ENCODE results near the gene DBT. TPM values are rescaled to one million over a fixed set of nuclear protein-coding genes. Genes with fewer than 3 reads are reported as not detected.
"Not testable (repeated sequence)": the region's sequence is repeated elsewhere in the genome, so short reads cannot be mapped to it uniquely, and the experiment has no call there.

Gene DBT
- total RNA-seq, 3 donors from 2014 or later, result 12.4 to 20.7 (median 14.6) TPM

DNA sequence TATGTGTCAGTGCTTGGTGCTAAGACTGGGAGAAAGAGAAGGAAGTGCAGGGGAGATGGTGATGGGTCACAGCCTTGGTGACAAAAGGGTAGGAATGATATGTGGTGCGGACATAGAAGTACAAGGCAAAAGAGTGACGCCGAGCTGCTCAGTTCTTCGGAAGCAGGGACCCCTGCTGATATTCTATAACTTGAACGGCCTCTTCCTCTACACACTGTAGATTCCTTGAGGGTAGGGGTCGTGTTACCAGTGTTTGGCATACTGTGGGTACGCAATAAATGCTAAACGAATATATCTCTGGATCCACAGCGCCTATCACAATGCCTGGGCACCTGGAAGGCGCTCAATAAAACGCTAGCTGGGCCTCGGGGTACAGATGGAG is 488 bp downstream of the DBT start:
- no peaks in the 10 kb centered on the region for H3K9me3 ChIP-seq
- H3K36me3 ChIP-seq (ENCODE audit: low read depth), result no peaks in the 10 kb centered on the region
- no peak for DNase-seq
- H3K4me1 ChIP-seq (ENCODE audit: low read depth), result peaks cover 7% of the 10 kb centered on the region
- ATAC-seq, result peak; percentile 17
- peak overlapping the region; percentile 85 for H3K4me3 ChIP-seq
- intact Hi-C loops (cut with DNase I, micrococcal nuclease), result no loop called here
- TF ChIP-seq, protein P1, sequence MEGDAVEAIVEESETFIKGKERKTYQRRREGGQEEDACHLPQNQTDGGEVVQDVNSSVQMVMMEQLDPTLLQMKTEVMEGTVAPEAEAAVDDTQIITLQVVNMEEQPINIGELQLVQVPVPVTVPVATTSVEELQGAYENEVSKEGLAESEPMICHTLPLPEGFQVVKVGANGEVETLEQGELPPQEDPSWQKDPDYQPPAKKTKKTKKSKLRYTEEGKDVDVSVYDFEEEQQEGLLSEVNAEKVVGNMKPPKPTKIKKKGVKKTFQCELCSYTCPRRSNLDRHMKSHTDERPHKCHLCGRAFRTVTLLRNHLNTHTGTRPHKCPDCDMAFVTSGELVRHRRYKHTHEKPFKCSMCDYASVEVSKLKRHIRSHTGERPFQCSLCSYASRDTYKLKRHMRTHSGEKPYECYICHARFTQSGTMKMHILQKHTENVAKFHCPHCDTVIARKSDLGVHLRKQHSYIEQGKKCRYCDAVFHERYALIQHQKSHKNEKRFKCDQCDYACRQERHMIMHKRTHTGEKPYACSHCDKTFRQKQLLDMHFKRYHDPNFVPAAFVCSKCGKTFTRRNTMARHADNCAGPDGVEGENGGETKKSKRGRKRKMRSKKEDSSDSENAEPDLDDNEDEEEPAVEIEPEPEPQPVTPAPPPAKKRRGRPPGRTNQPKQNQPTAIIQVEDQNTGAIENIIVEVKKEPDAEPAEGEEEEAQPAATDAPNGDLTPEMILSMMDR (IDR thresholded peaks at IDR 0.05), result no peak

DNA sequence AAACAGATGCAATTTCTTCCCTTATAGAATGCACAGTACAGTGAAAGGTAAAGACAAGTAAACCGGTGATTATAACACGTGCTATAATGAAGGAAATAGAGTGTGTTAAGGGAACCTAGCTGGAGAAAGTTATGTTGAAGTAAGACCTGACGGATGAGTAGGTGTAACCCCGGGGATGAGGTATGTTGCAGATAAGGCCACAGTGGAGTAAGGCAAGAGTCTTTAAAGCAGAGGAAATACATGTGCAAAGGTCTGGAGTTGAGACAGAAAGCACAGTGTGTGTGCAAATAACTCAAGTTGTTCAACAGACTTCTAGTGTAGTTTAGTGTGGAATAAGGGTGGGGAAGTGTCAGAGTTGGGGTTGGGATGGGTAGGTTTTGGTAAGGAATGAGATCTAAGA is 2.9 kb downstream of the DBT start:
- DNase-seq (no peak), ATAC-seq (no peak)
- TF ChIP-seq, protein P1 (IDR thresholded peaks at IDR 0.05), result no peak
- H3K36me3 ChIP-seq (ENCODE audit: low read depth), result no peaks in the 10 kb centered on the region
- H3K4me3 ChIP-seq, result no peak overlapping the region
- intact Hi-C loops (cut with DNase I, micrococcal nuclease), result no loop called here
- no peaks in the 10 kb centered on the region for H3K9me3 ChIP-seq
- peaks cover 7% of the 10 kb centered on the region for H3K4me1 ChIP-seq (ENCODE audit: low read depth)

DNA sequence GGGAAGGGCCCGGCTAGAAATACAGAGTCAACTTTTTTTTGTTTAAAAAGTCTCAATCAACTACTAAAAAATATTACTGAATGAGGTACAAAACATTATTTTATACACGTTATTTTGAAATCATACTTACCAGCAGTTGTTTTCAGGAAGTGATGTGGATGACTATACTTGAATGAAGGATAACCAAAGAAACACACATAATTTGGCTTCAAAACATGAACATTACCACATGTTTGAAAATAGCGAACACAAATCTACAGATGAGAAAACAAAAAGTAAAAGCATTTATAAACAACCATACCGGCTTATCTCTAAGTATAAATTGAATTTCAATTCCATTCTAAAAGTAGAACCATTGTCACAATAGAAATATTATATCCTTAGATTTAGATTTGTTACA is 9.0 kb downstream of the DBT start:
- ATAC-seq (no peak), DNase-seq (no peak)
- intact Hi-C loops (cut with DNase I, micrococcal nuclease), result no loop called here
- Histone ChIP-seq H3K36me3 (ENCODE audit: low read depth) (peaks cover 4% of the 10 kb centered on the region), H3K4me3 (no peak overlapping the region), H3K9me3 (no peaks in the 10 kb centered on the region), H3K4me1 (ENCODE audit: low read depth) (no peaks in the 10 kb centered on the region)
- TF ChIP-seq, protein P1 (IDR thresholded peaks at IDR 0.05), result no peak

DNA sequence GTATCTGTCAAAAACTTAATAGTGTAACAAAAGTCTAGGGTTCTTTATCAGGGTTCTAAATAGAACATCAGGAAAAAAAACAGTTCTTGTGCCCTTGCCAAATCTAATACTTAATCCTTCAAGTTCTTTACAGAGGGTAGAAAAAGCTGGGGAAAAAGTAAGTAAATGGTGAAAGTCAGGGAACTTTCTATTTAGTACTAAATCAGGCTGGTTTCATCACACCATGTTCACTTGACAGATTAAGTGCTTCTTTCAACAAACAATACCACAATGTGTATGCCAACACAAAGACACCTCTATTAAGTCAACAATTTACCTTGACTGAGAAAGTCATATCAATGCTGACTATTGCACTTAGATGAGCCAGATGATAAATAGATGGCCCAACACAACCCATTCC is 9.7 kb downstream of the DBT start:
- Histone ChIP-seq H3K9me3 (no peaks in the 10 kb centered on the region), H3K4me3 (no peak overlapping the region), H3K36me3 (ENCODE audit: low read depth) (peaks cover 4% of the 10 kb centered on the region), H3K4me1 (ENCODE audit: low read depth) (no peaks in the 10 kb centered on the region)
- no peak for DNase-seq
- ATAC-seq, result no peak
- TF ChIP-seq, protein P1 (IDR thresholded peaks at IDR 0.05), result no peak
- intact Hi-C loops (cut with DNase I, micrococcal nuclease), result no loop called here

DNA sequence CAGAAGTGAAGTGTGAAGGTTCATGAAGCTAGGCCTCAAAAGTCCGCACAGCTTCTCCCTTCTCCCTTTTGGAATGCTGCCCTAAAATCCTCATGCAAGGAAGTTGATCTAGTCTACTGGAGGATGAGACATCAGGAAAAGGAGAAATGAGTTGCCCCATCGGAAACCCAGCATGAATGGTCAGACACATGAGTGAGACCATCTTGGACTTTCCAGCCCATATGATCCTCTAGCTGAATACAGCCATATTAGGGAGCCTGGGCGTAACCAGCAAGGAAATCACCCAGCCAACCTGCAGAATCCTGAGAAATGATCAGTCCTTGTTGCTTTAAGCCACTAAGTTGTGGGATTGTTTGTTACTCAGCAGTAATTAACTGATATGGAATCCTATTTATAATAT is 12.5 kb downstream of the DBT start:
- no peak for ATAC-seq
- Histone ChIP-seq H3K36me3 (ENCODE audit: low read depth) (peaks cover 4% of the 10 kb centered on the region), H3K4me3 (no peak overlapping the region), H3K4me1 (ENCODE audit: low read depth) (no peaks in the 10 kb centered on the region), H3K9me3 (no peaks in the 10 kb centered on the region)
- intact Hi-C loops (cut with DNase I, micrococcal nuclease), result no loop called here
- DNase-seq, result no peak
- TF ChIP-seq, protein P1 (IDR thresholded peaks at IDR 0.05), result no peak

DNA sequence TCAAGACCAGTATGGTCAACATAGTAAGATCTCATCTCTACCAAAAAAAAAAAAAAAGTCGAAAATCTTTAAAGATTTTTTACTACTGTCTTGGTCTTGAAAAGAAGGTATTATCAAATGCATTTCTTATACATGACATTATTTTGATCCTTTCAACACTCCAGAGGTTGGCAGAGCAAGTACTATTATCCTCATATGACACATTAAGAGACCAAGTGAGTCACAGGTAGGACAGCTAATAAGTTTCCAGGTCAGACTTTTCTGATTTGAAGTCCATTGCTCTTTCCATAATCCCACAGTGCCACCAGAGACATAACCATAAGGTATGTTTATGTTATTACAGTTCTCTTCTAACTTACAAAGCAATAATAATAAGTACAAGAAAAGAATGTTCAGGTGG is 15.2 kb downstream of the DBT start:
- intact Hi-C loops (cut with DNase I, micrococcal nuclease), result no loop called here
- ATAC-seq, result no peak
- TF ChIP-seq, protein P1 (IDR thresholded peaks at IDR 0.05), result no peak
- Histone ChIP-seq H3K36me3 (ENCODE audit: low read depth) (peaks cover 4% of the 10 kb centered on the region), H3K9me3 (no peaks in the 10 kb centered on the region), H3K4me3 (no peak overlapping the region), H3K4me1 (ENCODE audit: low read depth) (no peaks in the 10 kb centered on the region)
- DNase-seq, result no peak

DNA sequence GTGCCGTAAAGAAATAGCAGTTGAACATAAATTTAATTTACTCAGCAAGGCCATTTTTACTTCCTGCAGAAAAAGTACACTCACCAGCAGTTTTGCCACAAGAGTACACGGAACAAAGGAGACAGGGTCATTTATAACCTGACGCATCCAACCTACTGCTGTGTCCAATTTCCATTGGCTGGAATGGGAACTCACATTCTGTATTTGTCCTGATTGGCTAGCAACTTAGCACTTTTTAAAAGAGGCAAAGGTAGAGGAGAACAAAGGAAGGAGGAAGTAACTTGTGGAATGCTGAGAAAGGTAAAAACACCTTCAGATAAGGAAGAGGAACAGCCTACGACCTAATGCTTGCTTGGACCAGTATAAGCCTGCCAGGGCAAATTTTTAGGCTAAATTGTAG is 16.1 kb downstream of the DBT start:
- DNase-seq; H3K4me1 ChIP-seq (ENCODE audit: low read depth); ATAC-seq; H3K9me3 ChIP-seq; intact Hi-C loops (cut with DNase I, micrococcal nuclease); H3K4me3 ChIP-seq; H3K36me3 ChIP-seq (ENCODE audit: low read depth): not testable (repeated sequence)
